Liver (tissue), 3 donors: Measurements from ENCODE around the gene ST6GALNAC2.

Source experiments
- ATF3 ChIP-seq: IDR thresholded peaks from 2 replicates; pipeline ENCODE4 v1.6.1; 2016; ENCODE audit warnings: antibody characterized with exemption
- CTCF ChIP-seq: fragments of 150-350 bp; IDR thresholded peaks from 2 replicates; pipeline ENCODE4 v1.5.1; 2017; ENCODE audit warnings: improper control_type of control experiment, low read depth, low read length; ENCODE audit not compliant: missing input control
- GABPA ChIP-seq, 2 donors: IDR thresholded peaks in 1 of 2; conservative IDR thresholded peaks in 1 of 2; 2 replicates each; pipeline ENCODE4 v1.6.1; 2016; ENCODE audit warnings: antibody characterized with exemption in 2 of 2, mild to moderate bottlenecking in 1 of 2, moderate library complexity in 1 of 2
- JUND ChIP-seq, 2 donors: IDR thresholded peaks; 2 replicates each; pipeline ENCODE4 v1.6.1; 2016; ENCODE audit warnings: antibody characterized with exemption in 2 of 2
- RAD21 ChIP-seq, 2 donors: IDR thresholded peaks; 2 replicates each; pipeline ENCODE4 v1.6.1; 2016; ENCODE audit warnings: antibody characterized with exemption in 2 of 2, mild to moderate bottlenecking in 2 of 2
- REST ChIP-seq: IDR thresholded peaks from 2 replicates; pipeline ENCODE4 v1.6.1; 2016; ENCODE audit warnings: antibody characterized with exemption, mild to moderate bottlenecking
- SP1 ChIP-seq: IDR thresholded peaks from 2 replicates; pipeline ENCODE4 v1.6.1; 2018; ENCODE audit warnings: antibody characterized with exemption, mild to moderate bottlenecking
- TAF1 ChIP-seq: conservative IDR thresholded peaks from 2 replicates; pipeline ENCODE4 v1.6.1; 2016; ENCODE audit warnings: antibody characterized with exemption, mild to moderate bottlenecking
- TF ChIP-seq, protein P1 (sequence below): IDR thresholded peaks from 2 replicates; pipeline ENCODE4 v1.6.1; 2016; ENCODE audit warnings: antibody characterized with exemption
- donor health status: healthy.
- donor health status: healthy.

GRCh38 chr17:76561332-76561731, 24.3 kb downstream of the ST6GALNAC2 start:
- TF ChIP-seq CTCF (no peak), ATF3 (no peak), GABPA (IDR thresholded peaks at IDR 0.05 in 1 of 2, conservative IDR thresholded peaks at IDR 0.05 in 1 of 2) (no peak), JUND (IDR thresholded peaks at IDR 0.05) (no peak), SP1 (no peak), TAF1 (no peak), REST (no peak), RAD21 (IDR thresholded peaks at IDR 0.05) (no peak)
- TF ChIP-seq, protein P1, sequence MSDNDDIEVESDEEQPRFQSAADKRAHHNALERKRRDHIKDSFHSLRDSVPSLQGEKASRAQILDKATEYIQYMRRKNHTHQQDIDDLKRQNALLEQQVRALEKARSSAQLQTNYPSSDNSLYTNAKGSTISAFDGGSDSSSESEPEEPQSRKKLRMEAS, result no peak
